ENCODE data around the gene EPS15. TPM values are rescaled to one million over a fixed set of nuclear protein-coding genes. Genes with fewer than 3 reads are reported as not detected.

EPS15 gene
- polyA plus RNA-seq, 1 donor (not counting 4 experiments of a cell fraction or from before 2014, with no cell fraction given), result 33.2 TPM

- Histone ChIP-seq H3K4me3 (ENCODE audit: control insufficient read depth in 2 of 3, extremely low read depth in 1 of 3, insufficient read depth in 2 of 3, low read depth in 1 of 3, low read length in 3 of 3) (no peak overlapping the region), H4K20me1 (ENCODE audit: control insufficient read depth, extremely low read depth, insufficient read depth, low read length) (peaks cover 3% of the 10 kb centered on the region), H3K27me3 (ENCODE audit: control insufficient read depth, extremely low read depth, insufficient read depth, low read length) (no peaks in the 10 kb centered on the region), H3K4me1 (ENCODE audit: control insufficient read depth, extremely low read depth, insufficient read depth, low read length) (no peaks in the 10 kb centered on the region), H2AFZ (ENCODE audit: control insufficient read depth, low read length) (no peak overlapping the region), H3K4me2 (ENCODE audit: control insufficient read depth, extremely low read depth, insufficient read depth, low read depth, low read length) (no peak overlapping the region), H3K27ac (ENCODE audit: control insufficient read depth, insufficient read depth, low read length) (no peak overlapping the region), H3K9me3 (ENCODE audit: control insufficient read depth, low read depth, low read length) (no peaks in the 10 kb centered on the region), H3K9ac (ENCODE audit: control insufficient read depth, extremely low read depth, insufficient read depth, low read length) (no peak overlapping the region), H3K79me2 (ENCODE audit: control insufficient read depth, insufficient read depth, low read length) (peaks cover 72% of the 10 kb centered on the region), H3K36me3 (ENCODE audit: control insufficient read depth in 2 of 2, extremely low read depth in 1 of 2, insufficient read depth in 2 of 2, low read length in 2 of 2) (no peaks in the 10 kb centered on the region), H3K9me1 (ENCODE audit: control insufficient read depth, extremely low read depth, insufficient read depth, low read length) (no peaks in the 10 kb centered on the region)
- FAIRE-seq (no peak), DNase-seq (ENCODE audit: low read depth, low spot score) (no peak)
- dilution Hi-C loops (cut with MboI; ENCODE audit: extremely low pct_ligation_motif_present, low sequenced_read_pairs), result no loop called here
- TF ChIP-seq EZH2 (IDR thresholded peaks at IDR 0.05; ENCODE audit: low read length), result no peak
- TF ChIP-seq, protein P1, sequence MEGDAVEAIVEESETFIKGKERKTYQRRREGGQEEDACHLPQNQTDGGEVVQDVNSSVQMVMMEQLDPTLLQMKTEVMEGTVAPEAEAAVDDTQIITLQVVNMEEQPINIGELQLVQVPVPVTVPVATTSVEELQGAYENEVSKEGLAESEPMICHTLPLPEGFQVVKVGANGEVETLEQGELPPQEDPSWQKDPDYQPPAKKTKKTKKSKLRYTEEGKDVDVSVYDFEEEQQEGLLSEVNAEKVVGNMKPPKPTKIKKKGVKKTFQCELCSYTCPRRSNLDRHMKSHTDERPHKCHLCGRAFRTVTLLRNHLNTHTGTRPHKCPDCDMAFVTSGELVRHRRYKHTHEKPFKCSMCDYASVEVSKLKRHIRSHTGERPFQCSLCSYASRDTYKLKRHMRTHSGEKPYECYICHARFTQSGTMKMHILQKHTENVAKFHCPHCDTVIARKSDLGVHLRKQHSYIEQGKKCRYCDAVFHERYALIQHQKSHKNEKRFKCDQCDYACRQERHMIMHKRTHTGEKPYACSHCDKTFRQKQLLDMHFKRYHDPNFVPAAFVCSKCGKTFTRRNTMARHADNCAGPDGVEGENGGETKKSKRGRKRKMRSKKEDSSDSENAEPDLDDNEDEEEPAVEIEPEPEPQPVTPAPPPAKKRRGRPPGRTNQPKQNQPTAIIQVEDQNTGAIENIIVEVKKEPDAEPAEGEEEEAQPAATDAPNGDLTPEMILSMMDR (optimal IDR thresholded peaks at IDR 0.05 in 1 of 3, IDR thresholded peaks at IDR 0.05 in 1 of 3, conservative IDR thresholded peaks at IDR 0.05 in 1 of 3; ENCODE audit: extremely low read depth in 1 of 3, insufficient read depth in 2 of 3, low read length in 3 of 3), result no peak
These were observed 21.7 kb downstream of the EPS15 start for GRCh38 chr1:51497340-51497739.

DNA sequence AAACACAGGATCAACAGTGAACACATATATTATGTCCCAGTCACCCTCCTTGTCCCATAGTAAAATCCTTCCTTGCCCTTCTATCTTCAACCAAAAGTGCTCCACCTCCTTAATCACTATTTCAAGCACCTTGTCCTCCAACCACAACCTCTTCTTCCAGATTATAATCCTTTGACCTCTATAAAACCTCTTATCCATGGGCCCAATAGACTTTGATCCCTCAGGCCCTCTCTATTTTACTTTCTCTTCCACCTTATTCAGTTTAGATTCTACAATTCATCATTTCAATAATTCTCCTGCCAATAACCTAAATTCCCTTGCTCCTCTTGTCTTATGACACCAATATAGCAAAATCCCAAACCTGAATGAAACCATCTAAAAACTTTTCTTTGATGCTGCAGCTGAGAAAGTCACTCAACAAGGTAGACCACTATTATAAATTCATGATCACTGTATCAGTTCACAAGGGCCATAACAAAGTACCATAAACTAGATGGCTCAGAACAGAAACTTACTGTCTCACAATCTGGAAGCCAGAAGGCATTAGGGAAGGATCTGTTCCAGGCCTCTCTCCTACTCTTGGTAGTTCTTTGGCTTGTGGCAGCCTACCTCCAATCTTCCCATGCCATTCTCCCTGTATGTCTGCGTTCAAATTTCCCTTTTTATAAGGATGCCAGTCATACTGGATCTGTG is 24.8 kb downstream of the EPS15 start:
- FAIRE-seq (no peak), DNase-seq (ENCODE audit: low read depth, low spot score) (no peak)
- no peaks in the 10 kb centered on the region for H4K20me1 ChIP-seq (ENCODE audit: control insufficient read depth, extremely low read depth, insufficient read depth, low read length)
- H3K4me1 ChIP-seq (ENCODE audit: control insufficient read depth, extremely low read depth, insufficient read depth, low read length), result no peaks in the 10 kb centered on the region
- no peaks in the 10 kb centered on the region for H3K27me3 ChIP-seq (ENCODE audit: control insufficient read depth, extremely low read depth, insufficient read depth, low read length)
- H3K36me3 ChIP-seq (ENCODE audit: control insufficient read depth in 2 of 2, extremely low read depth in 1 of 2, insufficient read depth in 2 of 2, low read length in 2 of 2), result peaks cover 0 to 5% of the 10 kb centered on the region in 2 experiments
- dilution Hi-C loops (cut with MboI; ENCODE audit: extremely low pct_ligation_motif_present, low sequenced_read_pairs), result no loop called here
- H3K4me2 ChIP-seq (ENCODE audit: control insufficient read depth, extremely low read depth, insufficient read depth, low read depth, low read length), result no peak overlapping the region
- H3K9me3 ChIP-seq (ENCODE audit: control insufficient read depth, low read depth, low read length), result no peaks in the 10 kb centered on the region
- H3K27ac ChIP-seq (ENCODE audit: control insufficient read depth, insufficient read depth, low read length), result no peak overlapping the region
- no peaks in the 10 kb centered on the region for H3K9me1 ChIP-seq (ENCODE audit: control insufficient read depth, extremely low read depth, insufficient read depth, low read length)
- no peak overlapping the region for H3K4me3 ChIP-seq (ENCODE audit: control insufficient read depth in 2 of 3, extremely low read depth in 1 of 3, insufficient read depth in 2 of 3, low read depth in 1 of 3, low read length in 3 of 3)
- no peak overlapping the region for H2AFZ ChIP-seq (ENCODE audit: control insufficient read depth, low read length)
- no peak for TF ChIP-seq EZH2 (IDR thresholded peaks at IDR 0.05; ENCODE audit: low read length)
- TF ChIP-seq, protein P1 (optimal IDR thresholded peaks at IDR 0.05 in 1 of 3, IDR thresholded peaks at IDR 0.05 in 1 of 3, conservative IDR thresholded peaks at IDR 0.05 in 1 of 3; ENCODE audit: extremely low read depth in 1 of 3, insufficient read depth in 2 of 3, low read length in 3 of 3), result no peak
- peaks cover 73% of the 10 kb centered on the region for H3K79me2 ChIP-seq (ENCODE audit: control insufficient read depth, insufficient read depth, low read length)
- H3K9ac ChIP-seq (ENCODE audit: control insufficient read depth, extremely low read depth, insufficient read depth, low read length), result no peak overlapping the region

All from keratinocyte (primary cell).